ENCODE data around the gene DOCK1.

The DOCK1 gene

GRCh38 chr10:127193125-127193524 is 287.9 kb downstream of the DOCK1 start:
- H4K20me1 ChIP-seq (ENCODE audit: insufficient read depth) = no peaks in the 10 kb centered on the region
- no peak overlapping the region for H3K4me3 ChIP-seq (IDR thresholded peaks at IDR 0.05; ENCODE audit: insufficient read depth, low read depth, low read length)
- no peaks in the 10 kb centered on the region for H3K79me2 ChIP-seq (ENCODE audit: insufficient read depth, low read depth)
- no peak overlapping the region for H2AFZ ChIP-seq (ENCODE audit: low read depth)
- no peak for TF ChIP-seq CTCF (conservative IDR thresholded peaks at IDR 0.05; ENCODE audit: low read depth, low read length)
- H3K4me1 ChIP-seq (ENCODE audit: low read depth, poor library complexity, severe bottlenecking) = no peaks in the 10 kb centered on the region
- no peak overlapping the region for H3K27ac ChIP-seq
- no peaks in the 10 kb centered on the region for H3K27me3 ChIP-seq (ENCODE audit: insufficient read depth, low read depth)
- no peak overlapping the region for H3K4me2 ChIP-seq
- no peaks in the 10 kb centered on the region for H3K36me3 ChIP-seq (ENCODE audit: insufficient read depth)
- no peak overlapping the region for H3K9ac ChIP-seq

- Histone ChIP-seq H3K4me3 (IDR thresholded peaks at IDR 0.05; ENCODE audit: insufficient read depth, low read depth, low read length) (no peak overlapping the region), H3K36me3 (ENCODE audit: insufficient read depth) (no peaks in the 10 kb centered on the region), H3K27ac (no peak overlapping the region), H3K4me1 (ENCODE audit: low read depth, poor library complexity, severe bottlenecking) (no peaks in the 10 kb centered on the region), H3K79me2 (ENCODE audit: insufficient read depth, low read depth) (no peaks in the 10 kb centered on the region), H3K9ac (no peak overlapping the region), H3K4me2 (no peak overlapping the region), H3K27me3 (ENCODE audit: insufficient read depth, low read depth) (no peaks in the 10 kb centered on the region), H4K20me1 (ENCODE audit: insufficient read depth) (no peaks in the 10 kb centered on the region), H2AFZ (ENCODE audit: low read depth) (no peak overlapping the region)
- TF ChIP-seq CTCF (conservative IDR thresholded peaks at IDR 0.05; ENCODE audit: low read depth, low read length) = no peak
Observed at GRCh38 chr10:127194111-127194510, 288.9 kb downstream of the DOCK1 start.

GRCh38 chr10:127194599-127194998 is 289.4 kb downstream of the DOCK1 start:
- H2AFZ ChIP-seq (ENCODE audit: low read depth) = no peak overlapping the region
- H3K27ac ChIP-seq = no peak overlapping the region
- no peaks in the 10 kb centered on the region for H4K20me1 ChIP-seq (ENCODE audit: insufficient read depth)
- no peak overlapping the region for H3K9ac ChIP-seq
- H3K36me3 ChIP-seq (ENCODE audit: insufficient read depth) = no peaks in the 10 kb centered on the region
- H3K27me3 ChIP-seq (ENCODE audit: insufficient read depth, low read depth) = no peaks in the 10 kb centered on the region
- no peaks in the 10 kb centered on the region for H3K79me2 ChIP-seq (ENCODE audit: insufficient read depth, low read depth)
- TF ChIP-seq CTCF (conservative IDR thresholded peaks at IDR 0.05; ENCODE audit: low read depth, low read length) = no peak
- H3K4me2 ChIP-seq = no peak overlapping the region
- H3K4me1 ChIP-seq (ENCODE audit: low read depth, poor library complexity, severe bottlenecking) = no peaks in the 10 kb centered on the region
- H3K4me3 ChIP-seq (IDR thresholded peaks at IDR 0.05; ENCODE audit: insufficient read depth, low read depth, low read length) = no peak overlapping the region

GRCh38 chr10:127195041-127195506 is 289.8 kb downstream of the DOCK1 start:
- Histone ChIP-seq H3K36me3 (ENCODE audit: insufficient read depth) (no peaks in the 10 kb centered on the region), H3K4me3 (IDR thresholded peaks at IDR 0.05; ENCODE audit: insufficient read depth, low read depth, low read length) (no peak overlapping the region), H3K9ac (no peak overlapping the region), H3K27me3 (ENCODE audit: insufficient read depth, low read depth) (no peaks in the 10 kb centered on the region), H4K20me1 (ENCODE audit: insufficient read depth) (no peaks in the 10 kb centered on the region), H3K4me2 (no peak overlapping the region), H2AFZ (ENCODE audit: low read depth) (no peak overlapping the region), H3K4me1 (ENCODE audit: low read depth, poor library complexity, severe bottlenecking) (no peaks in the 10 kb centered on the region), H3K79me2 (ENCODE audit: insufficient read depth, low read depth) (no peaks in the 10 kb centered on the region), H3K27ac (no peak overlapping the region)
- no peak for TF ChIP-seq CTCF (conservative IDR thresholded peaks at IDR 0.05; ENCODE audit: low read depth, low read length)

Data from KMS-11 (cell line).